CD1c-positive myeloid dendritic cell (primary cell): ENCODE results near the gene SET.
"Not testable (repeated sequence)": the region's sequence is repeated elsewhere in the genome, so short reads cannot be mapped to it uniquely, and the experiment has no call there.

Experiments
- DNase-seq: peaks from one replicate; pipeline ENCODE4 v3.0.0-alpha.2; 2016; ENCODE audit errors: extremely low spot score

SET gene

GRCh38 chr9:128688501-128689292 is at the start of gene SET:
TSS of gene SET (plus strand) at chr9:128689222. CDS start at chr9:128689583, 361 bp downstream.
- DNase-seq, result peak; percentile 97

GRCh38 chr9:128640603-128641002 is 48.4 kb upstream of the SET start:
- DNase-seq, result no peak

- no peak for DNase-seq
These were observed 46.3 kb upstream of the SET start for GRCh38 chr9:128642675-128643245.

- DNase-seq, result peak; percentile 6
These were observed 45.3 kb upstream of the SET start for GRCh38 chr9:128643519-128644300.

- DNase-seq, result peak; percentile 70
These were observed 40.8 kb upstream of the SET start for GRCh38 chr9:128648206-128648605.

GRCh38 chr9:128651798-128652197 is 37.2 kb upstream of the SET start:
- no peak for DNase-seq

- no peak for DNase-seq
These were observed 35.1 kb upstream of the SET start for GRCh38 chr9:128653908-128654307.

GRCh38 chr9:128654481-128654880 is 34.5 kb upstream of the SET start:
- no peak for DNase-seq

GRCh38 chr9:128656416-128657343 is 32.3 kb upstream of the SET start, which contains the start of gene DYNC2I2:
TSS of gene DYNC2I2 (minus strand) at chr9:128656847. CDS start at chr9:128656726, 121 bp downstream.
- peak; percentile 98 for DNase-seq

GRCh38 chr9:128657344-128657704 is 31.7 kb upstream of the SET start:
- DNase-seq, result no peak

GRCh38 chr9:128657796-128658195 is 31.2 kb upstream of the SET start:
- DNase-seq, result no peak

- DNase-seq, result not testable (repeated sequence)
These were observed 22.5 kb upstream of the SET start for GRCh38 chr9:128666481-128666941.

GRCh38 chr9:128669786-128670185 is 19.2 kb upstream of the SET start:
- DNase-seq, result no peak

- no peak for DNase-seq
These were observed 13.6 kb upstream of the SET start for GRCh38 chr9:128675382-128675781.

- DNase-seq, result no peak
These were observed 11.2 kb upstream of the SET start for GRCh38 chr9:128677794-128678193.

GRCh38 chr9:128683340-128684064 is 5.5 kb upstream of the SET start:
- peak; percentile 62 for DNase-seq

- DNase-seq, result no peak
These were observed 5.0 kb upstream of the SET start for GRCh38 chr9:128684065-128684324.

- peak; percentile 77 for DNase-seq
These were observed 4.5 kb upstream of the SET start for GRCh38 chr9:128684325-128685199.

- peak; percentile 56 for DNase-seq
These were observed 3.2 kb upstream of the SET start for GRCh38 chr9:128685636-128686489.
